IMR-90 (cell line): ENCODE data around the gene HLX.

Experiments
- CEBPB ChIP-seq: IDR thresholded peaks from 2 replicates; pipeline ENCODE4 v1.6.1; 2012; ENCODE audit warnings: low read depth, low read length, improper control_type of control experiment
- CHD1 ChIP-seq: IDR thresholded peaks from 2 replicates; pipeline ENCODE4 v1.6.1; 2012; ENCODE audit warnings: low read depth, low read length, improper control_type of control experiment
- CTCF ChIP-seq: conservative IDR thresholded peaks from 2 replicates; pipeline ENCODE4 v1.5.1; 2012; ENCODE audit warnings: mild to moderate bottlenecking, low read depth, low read length, improper control_type of control experiment
- ELK1 ChIP-seq: fragments of 150-350 bp; IDR thresholded peaks from 2 replicates; pipeline ENCODE4 v1.6.1; 2016; ENCODE audit warnings: low read depth, mild to moderate bottlenecking, low read length, moderate library complexity, borderline replicate concordance
- FOS ChIP-seq: fragments of 150-350 bp; IDR thresholded peaks from 2 replicates; pipeline ENCODE4 v1.6.1; 2016; ENCODE audit warnings: low read depth, low read length
- MAFK ChIP-seq: IDR thresholded peaks from 2 replicates; pipeline ENCODE4 v1.6.1; 2012; ENCODE audit warnings: low read depth, low read length, improper control_type of control experiment
- MAZ ChIP-seq: IDR thresholded peaks from 2 replicates; pipeline ENCODE4 v1.6.1; 2012; ENCODE audit warnings: low read depth, mild to moderate bottlenecking, low read length, improper control_type of control experiment, moderate library complexity, borderline replicate concordance
- POLR2A ChIP-seq: IDR thresholded peaks from 2 replicates; pipeline ENCODE4 v1.6.1; 2012; ENCODE audit warnings: mild to moderate bottlenecking, low read depth, low read length
- RAD21 ChIP-seq: IDR thresholded peaks from 2 replicates; pipeline ENCODE4 v1.6.1; 2012; ENCODE audit warnings: low read length, improper control_type of control experiment
- SMC3 ChIP-seq: fragments of 150-350 bp; IDR thresholded peaks from 2 replicates; pipeline ENCODE4 v1.6.1; 2016; ENCODE audit warnings: low read depth, mild to moderate bottlenecking, antibody characterized with exemption, low read length, moderate library complexity
- USF2 ChIP-seq: fragments of 150-350 bp; IDR thresholded peaks from 2 replicates; pipeline ENCODE4 v1.6.1; 2017; ENCODE audit warnings: mild to moderate bottlenecking, antibody characterized with exemption, low read length, low read depth

GRCh38 chr1:220880726-220881506 is 1.7 kb downstream of the HLX start:
- TF ChIP-seq CTCF (0 out of 2 replicates have a peak, but pooled peaks have one; percentile 0), MAFK (no peak), USF2 (no peak), MAZ (peak; percentile 29; the same call in 1 of the 2 replicates), POLR2A (peak; percentile 66; the same call in 1 of the 2 replicates), ELK1 (no peak), RAD21 (no peak), FOS (no peak), CEBPB (peak; percentile 99), SMC3 (no peak), CHD1 (no peak; the same call in 1 of the 2 replicates)
